A549 (cell line): ENCODE results near the gene HDAC6. TPM values are rescaled to one million over a fixed set of nuclear protein-coding genes. Genes with fewer than 3 reads are reported as not detected.

ENCODE experiments used
- ATAC-seq, 2 experiments: fragments of 200-7000 bp in 1 of 2; fragments of >200 bp in 1 of 2; cut with Nextera tagmentation in 1 of 2; cut with Tn5 transposase in 1 of 2; 3 replicates each; pipeline versions ENCODE4 v1.8.0 to v1.9.1; 2018 to 2020; ENCODE audit warnings: mild to moderate bottlenecking in 1 of 2, moderate library complexity in 1 of 2
- CTCF ChIA-PET: fragments of 300-600 bp; sonication (Branson Sonifier 250); formaldehyde crosslinking; extraction: SDS; loops from one replicate; lab custom pipeline; 2021; ENCODE audit warnings: antibody characterized with exemption, inconsistent platforms; lab: Yijun Ruan, JAX
- POLR2A ChIA-PET: fragments of 350-600 bp; formaldehyde crosslinking; extraction: SDS; loops from one replicate; lab custom pipeline; 2021; ENCODE audit warnings: antibody characterized with exemption, inconsistent platforms; lab: Yijun Ruan, JAX
- DNase-seq, 2 experiments: peaks; one replicate each; pipeline versions ENCODE4 v3.0.0 to v3.0.0-alpha.2; 2011 to 2016; ENCODE audit warnings: low read depth in 1 of 2, low spot score in 1 of 2
- FAIRE-seq: peaks from 2 replicates; lab custom pipeline; 2011; peaks lifted over from hg19 to GRCh38; lab: Jason Lieb, UNC
- H3K27ac ChIP-seq, 2 experiments: fragments of >200 bp; sonication (Bioruptor Twin); formaldehyde crosslinking; 3 replicates each; pipeline ENCODE4 v1.5.1; 2016 to 2017
- H3K4me1 ChIP-seq: fragments of >200 bp; sonication (Bioruptor Twin); formaldehyde crosslinking; 3 replicates; pipeline ENCODE4 v1.6.1; 2016
- H3K4me2 ChIP-seq: fragments of >200 bp; sonication (Bioruptor Twin); formaldehyde crosslinking; 3 replicates; pipeline ENCODE4 v1.6.1; 2016
- H3K4me3 ChIP-seq: fragments of >200 bp; sonication (Bioruptor Twin); formaldehyde crosslinking; 3 replicates; pipeline ENCODE4 v1.5.1; 2016
- H3K9me3 ChIP-seq: fragments of >200 bp; sonication (Bioruptor Twin); formaldehyde crosslinking; 3 replicates; pipeline ENCODE4 v1.6.1; 2016
- CBX8 ChIP-seq: fragments of 200-600 bp; sonication (generic); IDR thresholded peaks from 2 replicates; pipeline ENCODE4 v1.6.1; 2016
- CEBPB ChIP-seq, 2 experiments: fragments of >200 bp in 1 of 2; sonication (Bioruptor Twin) in 1 of 2; formaldehyde crosslinking in 1 of 2; IDR thresholded peaks; 2 replicates each; pipeline ENCODE4 v1.6.1; 2012 to 2016
- CHD4 ChIP-seq: fragments of 200-600 bp; sonication (generic); IDR thresholded peaks from 2 replicates; pipeline ENCODE4 v1.6.1; 2016; ENCODE audit warnings: antibody characterized with exemption, mild to moderate bottlenecking, borderline replicate concordance
- EHMT2 ChIP-seq: fragments of 200-600 bp; sonication (generic); IDR thresholded peaks from 2 replicates; pipeline ENCODE4 v1.6.1; 2016; ENCODE audit warnings: antibody characterized with exemption, low read depth, mild to moderate bottlenecking, moderate library complexity
- EP300 ChIP-seq, 2 experiments: fragments of >200 bp; sonication (Bioruptor Twin); formaldehyde crosslinking; IDR thresholded peaks; 2 replicates in 1 of 2; 3 replicates in 1 of 2; pipeline ENCODE4 v1.6.1; 2016 to 2017
- FOSB ChIP-seq: fragments of 250-450 bp; sonication (Bioruptor Pico); IDR thresholded peaks from 2 replicates; pipeline ENCODE4 v1.5.0; 2020; ENCODE audit warnings: mild to moderate bottlenecking, moderate library complexity
- HOXB13 ChIP-seq: fragments of 250-450 bp; sonication (Bioruptor Pico); IDR thresholded peaks from 2 replicates; pipeline ENCODE4 v1.5.0; 2020; ENCODE audit warnings: low read depth, mild to moderate bottlenecking, moderate library complexity
- JUN ChIP-seq, 2 experiments: fragments of >200 bp; sonication (Bioruptor Twin); formaldehyde crosslinking; IDR thresholded peaks; 2 replicates in 1 of 2; 3 replicates in 1 of 2; pipeline ENCODE4 v1.6.1; 2016 to 2017
- KDM5A ChIP-seq: fragments of 200-600 bp; sonication (generic); IDR thresholded peaks from 2 replicates; pipeline ENCODE4 v1.6.1; 2016; ENCODE audit warnings: antibody characterized with exemption, mild to moderate bottlenecking
- MAFK ChIP-seq: fragments of 450-650 bp; IDR thresholded peaks from 2 replicates; pipeline ENCODE4 v1.6.1; 2014; ENCODE audit not compliant: partially characterized antibody
- MAZ ChIP-seq: fragments of 150-350 bp; IDR thresholded peaks from 2 replicates; pipeline ENCODE4 v1.6.1; 2014; ENCODE audit warnings: antibody characterized with exemption, low read depth, low read length, borderline replicate concordance
- NFE2L2 ChIP-seq: fragments of 150-350 bp; conservative IDR thresholded peaks from 2 replicates; pipeline ENCODE4 v1.6.1; 2014; ENCODE audit warnings: low read length
- NR3C1 ChIP-seq: fragments of >200 bp; sonication (Bioruptor Twin); formaldehyde crosslinking; IDR thresholded peaks from 3 replicates; pipeline ENCODE4 v1.6.1; 2017
- POLR2AphosphoS2 ChIP-seq: conservative IDR thresholded peaks from 2 replicates; pipeline ENCODE4 v1.6.1; 2012; ENCODE audit warnings: low read length, improper control_type of control experiment, inconsistent platforms
- RARB ChIP-seq: fragments of 250-450 bp; sonication (Bioruptor Pico); IDR thresholded peaks from 2 replicates; pipeline ENCODE4 v1.8.0; 2021; ENCODE audit warnings: mild to moderate bottlenecking, moderate library complexity
- RCOR1 ChIP-seq: fragments of 150-350 bp; IDR thresholded peaks from 2 replicates; pipeline ENCODE4 v1.6.1; 2014; ENCODE audit warnings: antibody characterized with exemption, low read length, low read depth
- SREBF2 ChIP-seq: fragments of 450-650 bp; IDR thresholded peaks from 2 replicates; pipeline ENCODE4 v1.6.1; 2014; ENCODE audit warnings: mild to moderate bottlenecking, moderate library complexity
- TP53 ChIP-seq: fragments of 250-450 bp; sonication (Bioruptor Pico); IDR thresholded peaks from 2 replicates; pipeline ENCODE4 v1.5.0; 2021; ENCODE audit warnings: mild to moderate bottlenecking, moderate library complexity
- WGBS: methylation state at CpG from one replicate; pipeline ENCODE4 v1.1.6; 2017; ENCODE audit errors: missing lambda C conversion rate; 5-methylcytosine and 5-hydroxymethylcytosine counted together
- polyA plus RNA-seq, 4 experiments: library from polyadenylated mRNA; depleted of rRNA in 3 of 4; stranded (reverse); fragments of >200 nt; fragmentation: RNase III in 1 of 4; extraction: RNeasy Plus Mini Kit Qiagen cat#74134 plus additional on column Dnase treatment in 1 of 4; gene quantifications; 2 replicates in 3 of 4; 3 replicates in 1 of 4; pipeline ENCODE4 v1.2.3, GENCODE V29; 2011 to 2017
- TF ChIP-seq, protein P1 (sequence below): fragments of 200-600 bp; sonication (generic); IDR thresholded peaks from 2 replicates; pipeline ENCODE4 v1.6.1; 2016; ENCODE audit warnings: antibody characterized with exemption, mild to moderate bottlenecking, moderate library complexity
- TF ChIP-seq, protein P2 (sequence below): fragments of 250-450 bp; sonication (Bioruptor Pico); IDR thresholded peaks from 2 replicates; pipeline ENCODE4 v1.5.0; 2020; ENCODE audit warnings: low read depth, mild to moderate bottlenecking, moderate library complexity

Gene HDAC6
- polyA plus RNA-seq, 2 of the 4 experiments (the other 2 are of a cell fraction), result 50.6 to 52.1 TPM

GRCh38 chrX:48801280-48802088 lies at the start of gene HDAC6 (continued):
- TF ChIP-seq FOSB (CRISPR knock-in tag) (no peak), TP53 (CRISPR knock-in tag) (no peak), JUN (IDR thresholded peaks at IDR 0.05) (0 out of 5 replicates have a peak, but pooled peaks of 1 of the 2 experiments have one; percentile 52), EP300 (IDR thresholded peaks at IDR 0.05) (no peak), CHD4 (no peak), MAZ (no peak), RARB (CRISPR knock-in tag) (no peak), CBX8 (no peak)
- TF ChIP-seq, protein P1, sequence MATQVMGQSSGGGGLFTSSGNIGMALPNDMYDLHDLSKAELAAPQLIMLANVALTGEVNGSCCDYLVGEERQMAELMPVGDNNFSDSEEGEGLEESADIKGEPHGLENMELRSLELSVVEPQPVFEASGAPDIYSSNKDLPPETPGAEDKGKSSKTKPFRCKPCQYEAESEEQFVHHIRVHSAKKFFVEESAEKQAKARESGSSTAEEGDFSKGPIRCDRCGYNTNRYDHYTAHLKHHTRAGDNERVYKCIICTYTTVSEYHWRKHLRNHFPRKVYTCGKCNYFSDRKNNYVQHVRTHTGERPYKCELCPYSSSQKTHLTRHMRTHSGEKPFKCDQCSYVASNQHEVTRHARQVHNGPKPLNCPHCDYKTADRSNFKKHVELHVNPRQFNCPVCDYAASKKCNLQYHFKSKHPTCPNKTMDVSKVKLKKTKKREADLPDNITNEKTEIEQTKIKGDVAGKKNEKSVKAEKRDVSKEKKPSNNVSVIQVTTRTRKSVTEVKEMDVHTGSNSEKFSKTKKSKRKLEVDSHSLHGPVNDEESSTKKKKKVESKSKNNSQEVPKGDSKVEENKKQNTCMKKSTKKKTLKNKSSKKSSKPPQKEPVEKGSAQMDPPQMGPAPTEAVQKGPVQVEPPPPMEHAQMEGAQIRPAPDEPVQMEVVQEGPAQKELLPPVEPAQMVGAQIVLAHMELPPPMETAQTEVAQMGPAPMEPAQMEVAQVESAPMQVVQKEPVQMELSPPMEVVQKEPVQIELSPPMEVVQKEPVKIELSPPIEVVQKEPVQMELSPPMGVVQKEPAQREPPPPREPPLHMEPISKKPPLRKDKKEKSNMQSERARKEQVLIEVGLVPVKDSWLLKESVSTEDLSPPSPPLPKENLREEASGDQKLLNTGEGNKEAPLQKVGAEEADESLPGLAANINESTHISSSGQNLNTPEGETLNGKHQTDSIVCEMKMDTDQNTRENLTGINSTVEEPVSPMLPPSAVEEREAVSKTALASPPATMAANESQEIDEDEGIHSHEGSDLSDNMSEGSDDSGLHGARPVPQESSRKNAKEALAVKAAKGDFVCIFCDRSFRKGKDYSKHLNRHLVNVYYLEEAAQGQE, result peak; percentile 84
- TF ChIP-seq, protein P2, sequence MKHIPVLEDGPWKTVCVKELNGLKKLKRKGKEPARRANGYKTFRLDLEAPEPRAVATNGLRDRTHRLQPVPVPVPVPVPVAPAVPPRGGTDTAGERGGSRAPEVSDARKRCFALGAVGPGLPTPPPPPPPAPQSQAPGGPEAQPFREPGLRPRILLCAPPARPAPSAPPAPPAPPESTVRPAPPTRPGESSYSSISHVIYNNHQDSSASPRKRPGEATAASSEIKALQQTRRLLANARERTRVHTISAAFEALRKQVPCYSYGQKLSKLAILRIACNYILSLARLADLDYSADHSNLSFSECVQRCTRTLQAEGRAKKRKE, result no peak
- TF ChIP-seq, all 56 proteins: peak for 7

DNA sequence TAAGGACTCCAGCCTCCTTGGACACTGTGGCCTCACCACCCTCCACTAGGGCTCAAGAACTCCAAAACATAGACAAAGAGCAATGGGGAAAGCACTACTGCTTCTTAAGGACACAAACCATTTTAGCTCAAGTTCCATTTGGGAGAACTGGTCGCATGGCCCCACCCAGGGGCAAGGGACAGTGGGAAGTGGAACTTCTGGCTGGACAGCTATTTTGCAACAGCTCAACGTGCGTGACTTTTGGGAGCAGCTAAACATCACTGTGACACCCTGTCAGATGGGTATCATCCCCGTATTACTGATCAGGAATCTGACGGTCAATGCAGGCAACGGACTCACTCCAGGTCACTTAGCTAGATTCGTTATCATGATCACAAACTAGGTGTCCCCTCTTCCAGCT lies 49.4 kb upstream of the HDAC6 start:
- Histone ChIP-seq H3K4me2 (no peak overlapping the region), H3K27ac (no peak overlapping the region), H3K4me3 (no peak overlapping the region), H3K4me1 (0 out of 3 replicates have a peak, but pooled peaks cover 5% of the 10 kb centered on the region), H3K9me3 (no peaks in the 10 kb centered on the region)
- FAIRE-seq (no peak), DNase-seq (no peak), ATAC-seq (no peak)
- POLR2A ChIA-PET, result no interaction called here
- TF ChIP-seq KDM5A (no peak), JUN (IDR thresholded peaks at IDR 0.05) (no peak), NFE2L2 (no peak), SREBF2 (no peak), CEBPB (IDR thresholded peaks at IDR 0.05) (no peak), RCOR1 (no peak), MAFK (no peak), EHMT2 (no peak), NR3C1 (no peak), POLR2AphosphoS2 (no peak), HOXB13 (no peak)
- TF ChIP-seq, protein P1, result no peak
- 53% methylated on average over 6 of the region's 7 CpGs for WGBS
- CTCF ChIA-PET, result interaction anchor here (0.8 to 1.4 kb wide), 2 partner anchors 16 to 31 kb away, joined by 3 to 5 read pairs; no protein-coding TSS in a partner anchor
